ENCODE results near the gene RNF217.

The RNF217 gene

DNA sequence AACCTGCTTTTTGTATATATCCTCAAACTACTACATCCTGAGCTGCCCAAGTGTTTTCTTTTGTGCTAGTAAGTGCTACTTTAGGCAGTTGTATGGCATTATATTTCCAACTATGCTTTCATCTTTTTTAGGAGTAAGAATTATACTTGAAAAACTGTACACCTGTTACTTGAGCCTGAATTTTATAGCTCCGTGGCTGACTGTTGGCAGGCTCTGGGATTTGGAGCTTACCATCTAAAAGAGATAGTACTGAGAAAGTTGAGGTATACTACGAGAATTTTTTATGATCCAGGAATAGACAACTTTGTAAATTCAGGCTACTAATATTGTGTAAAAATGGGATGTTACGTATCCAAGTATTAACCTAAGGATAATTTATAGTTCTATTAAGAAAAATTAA lies 32.4 kb downstream of the RNF217 start:
- Histone ChIP-seq H3K4me2 (ENCODE audit: low read depth, low read length, poor library complexity, severe bottlenecking) (no peak overlapping the region), H4K20me1 (ENCODE audit: insufficient read depth, low read length, poor library complexity, severe bottlenecking) (no peaks in the 10 kb centered on the region), H3K9ac (ENCODE audit: low read depth, low read length, poor library complexity, severe bottlenecking) (no peak overlapping the region), H3K79me2 (ENCODE audit: insufficient read depth, low read length) (no peaks in the 10 kb centered on the region), H3K27me3 (ENCODE audit: insufficient read depth, low read length, poor library complexity, severe bottlenecking) (no peaks in the 10 kb centered on the region), H3K9me3 (ENCODE audit: insufficient read depth, low read depth, low read length) (no peaks in the 10 kb centered on the region), H3F3A (ENCODE audit: low read depth) (no peaks in the 10 kb centered on the region), H3K9me2 (replicated peaks; ENCODE audit: low read depth, low read length) (no peaks in the 10 kb centered on the region), H2AFZ (ENCODE audit: low read length) (no peak overlapping the region), H3K4me1 (ENCODE audit: insufficient read depth, low read length, poor library complexity, severe bottlenecking) (no peaks in the 10 kb centered on the region), H3K4me3 (ENCODE audit: low read length, poor library complexity, severe bottlenecking) (no peak overlapping the region), H3K36me3 (ENCODE audit: insufficient read depth, low read length) (no peaks in the 10 kb centered on the region)
- TF ChIP-seq EZH2phosphoT487 (IDR thresholded peaks at IDR 0.05; ENCODE audit: borderline replicate concordance): no peak
- TF ChIP-seq, protein P1, sequence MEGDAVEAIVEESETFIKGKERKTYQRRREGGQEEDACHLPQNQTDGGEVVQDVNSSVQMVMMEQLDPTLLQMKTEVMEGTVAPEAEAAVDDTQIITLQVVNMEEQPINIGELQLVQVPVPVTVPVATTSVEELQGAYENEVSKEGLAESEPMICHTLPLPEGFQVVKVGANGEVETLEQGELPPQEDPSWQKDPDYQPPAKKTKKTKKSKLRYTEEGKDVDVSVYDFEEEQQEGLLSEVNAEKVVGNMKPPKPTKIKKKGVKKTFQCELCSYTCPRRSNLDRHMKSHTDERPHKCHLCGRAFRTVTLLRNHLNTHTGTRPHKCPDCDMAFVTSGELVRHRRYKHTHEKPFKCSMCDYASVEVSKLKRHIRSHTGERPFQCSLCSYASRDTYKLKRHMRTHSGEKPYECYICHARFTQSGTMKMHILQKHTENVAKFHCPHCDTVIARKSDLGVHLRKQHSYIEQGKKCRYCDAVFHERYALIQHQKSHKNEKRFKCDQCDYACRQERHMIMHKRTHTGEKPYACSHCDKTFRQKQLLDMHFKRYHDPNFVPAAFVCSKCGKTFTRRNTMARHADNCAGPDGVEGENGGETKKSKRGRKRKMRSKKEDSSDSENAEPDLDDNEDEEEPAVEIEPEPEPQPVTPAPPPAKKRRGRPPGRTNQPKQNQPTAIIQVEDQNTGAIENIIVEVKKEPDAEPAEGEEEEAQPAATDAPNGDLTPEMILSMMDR (conservative IDR thresholded peaks at IDR 0.05; ENCODE audit: low read length): no peak

DNA sequence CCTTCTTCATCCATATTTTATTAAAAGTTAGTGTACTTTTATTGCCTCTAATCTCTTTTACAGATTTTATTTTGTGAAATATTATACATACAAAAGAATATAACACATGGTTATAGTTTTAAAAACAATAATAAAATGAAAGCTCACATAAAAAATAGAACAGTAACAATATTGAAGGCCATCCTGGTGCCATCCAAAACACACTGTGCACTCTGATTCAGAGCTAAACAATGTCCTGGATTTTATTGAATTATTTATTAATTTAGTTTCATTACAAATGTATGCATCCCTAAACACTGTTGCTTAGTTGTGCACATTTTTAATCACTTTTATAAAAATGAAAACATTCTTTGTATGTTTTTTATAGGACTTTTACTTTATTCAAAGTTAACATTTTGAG lies 32.9 kb downstream of the RNF217 start:
- H3K36me3 ChIP-seq (ENCODE audit: insufficient read depth, low read length): no peaks in the 10 kb centered on the region
- no peak overlapping the region for H2AFZ ChIP-seq (ENCODE audit: low read length)
- TF ChIP-seq EZH2phosphoT487 (IDR thresholded peaks at IDR 0.05; ENCODE audit: borderline replicate concordance): no peak
- TF ChIP-seq, protein P1 (conservative IDR thresholded peaks at IDR 0.05; ENCODE audit: low read length): no peak
- H3F3A ChIP-seq (ENCODE audit: low read depth): no peaks in the 10 kb centered on the region
- H3K4me1 ChIP-seq (ENCODE audit: insufficient read depth, low read length, poor library complexity, severe bottlenecking): no peaks in the 10 kb centered on the region
- no peaks in the 10 kb centered on the region for H3K79me2 ChIP-seq (ENCODE audit: insufficient read depth, low read length)
- no peak overlapping the region for H3K4me3 ChIP-seq (ENCODE audit: low read length, poor library complexity, severe bottlenecking)
- H3K4me2 ChIP-seq (ENCODE audit: low read depth, low read length, poor library complexity, severe bottlenecking): no peak overlapping the region
- no peaks in the 10 kb centered on the region for H4K20me1 ChIP-seq (ENCODE audit: insufficient read depth, low read length, poor library complexity, severe bottlenecking)
- no peaks in the 10 kb centered on the region for H3K27me3 ChIP-seq (ENCODE audit: insufficient read depth, low read length, poor library complexity, severe bottlenecking)
- no peaks in the 10 kb centered on the region for H3K9me3 ChIP-seq (ENCODE audit: insufficient read depth, low read depth, low read length)
- no peak overlapping the region for H3K9ac ChIP-seq (ENCODE audit: low read depth, low read length, poor library complexity, severe bottlenecking)
- no peaks in the 10 kb centered on the region for H3K9me2 ChIP-seq (replicated peaks; ENCODE audit: low read depth, low read length)

DNA sequence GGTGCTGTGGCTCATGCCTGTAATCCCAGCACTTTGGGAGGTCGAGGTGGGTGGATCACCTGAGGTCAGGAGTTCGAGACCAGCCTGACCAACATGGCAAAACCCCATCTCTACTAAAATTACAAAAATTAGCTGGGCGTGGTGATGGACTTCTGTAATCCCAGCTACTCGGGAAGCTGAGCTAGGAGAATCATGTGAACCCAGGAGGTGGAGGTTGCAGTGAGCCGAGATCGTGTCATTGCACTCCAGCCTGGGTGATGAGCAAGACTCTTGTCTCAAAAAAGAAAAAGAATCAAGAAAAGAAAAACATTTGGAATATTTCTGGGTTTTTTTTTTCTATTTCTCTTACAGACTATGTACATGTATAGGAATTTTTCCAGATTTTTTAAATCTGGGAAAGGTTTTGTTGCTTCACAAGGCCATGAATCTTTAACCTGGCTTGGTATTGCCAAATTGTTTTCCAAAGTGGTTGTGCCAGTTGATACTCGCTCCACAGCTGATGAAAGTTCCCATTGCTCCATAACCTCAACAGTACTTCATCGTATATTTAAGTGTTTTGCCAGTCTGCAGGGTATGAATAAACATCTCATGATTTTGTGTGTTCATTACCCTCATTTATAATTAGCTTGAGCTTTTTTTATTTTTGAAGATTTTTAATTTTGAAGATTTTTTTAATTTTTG lies 33.5 kb downstream of the RNF217 start:
- H3K4me3 ChIP-seq (ENCODE audit: low read length, poor library complexity, severe bottlenecking): no peak overlapping the region
- H3K4me2 ChIP-seq (ENCODE audit: low read depth, low read length, poor library complexity, severe bottlenecking): no peak overlapping the region
- TF ChIP-seq, protein P1 (conservative IDR thresholded peaks at IDR 0.05; ENCODE audit: low read length): no peak
- no peak for TF ChIP-seq EZH2phosphoT487 (IDR thresholded peaks at IDR 0.05; ENCODE audit: borderline replicate concordance)
- H3K9me3 ChIP-seq (ENCODE audit: insufficient read depth, low read depth, low read length): no peaks in the 10 kb centered on the region
- H3F3A ChIP-seq (ENCODE audit: low read depth): no peaks in the 10 kb centered on the region
- H2AFZ ChIP-seq (ENCODE audit: low read length): no peak overlapping the region
- H3K4me1 ChIP-seq (ENCODE audit: insufficient read depth, low read length, poor library complexity, severe bottlenecking): no peaks in the 10 kb centered on the region
- H3K9ac ChIP-seq (ENCODE audit: low read depth, low read length, poor library complexity, severe bottlenecking): no peak overlapping the region
- no peaks in the 10 kb centered on the region for H4K20me1 ChIP-seq (ENCODE audit: insufficient read depth, low read length, poor library complexity, severe bottlenecking)
- H3K27me3 ChIP-seq (ENCODE audit: insufficient read depth, low read length, poor library complexity, severe bottlenecking): no peaks in the 10 kb centered on the region
- H3K79me2 ChIP-seq (ENCODE audit: insufficient read depth, low read length): no peaks in the 10 kb centered on the region
- no peaks in the 10 kb centered on the region for H3K9me2 ChIP-seq (replicated peaks; ENCODE audit: low read depth, low read length)
- no peaks in the 10 kb centered on the region for H3K36me3 ChIP-seq (ENCODE audit: insufficient read depth, low read length)

Measured in Loucy (cell line).